Measurements from ENCODE around the gene SNX27.
"Not testable (repeated sequence)": the region's sequence is repeated elsewhere in the genome, so short reads cannot be mapped to it uniquely, and the experiment has no call there.

The SNX27 gene

GRCh38 chr1:151643085-151643484 is 31.2 kb downstream of the SNX27 start:
- H3K23ac ChIP-seq (ENCODE audit: low read depth, low read length, poor library complexity): not testable (repeated sequence)

GRCh38 chr1:151644001-151644400 is 32.2 kb downstream of the SNX27 start:
- Histone ChIP-seq H2AK5ac (ENCODE audit: low read depth, low read length) (no peak overlapping the region), H3K9me3 (replicated peaks in 1 of 2; ENCODE audit: control insufficient read depth in 2 of 2, insufficient read depth in 1 of 2, low read depth in 1 of 2, low read length in 2 of 2) (peaks cover 0 to 6% of the 10 kb centered on the region in 2 donors), H4K8ac (ENCODE audit: low read depth, low read length) (no peak overlapping the region), H3K4ac (ENCODE audit: low read length) (no peak overlapping the region), H3K27me3 (ENCODE audit: control insufficient read depth in 3 of 3, insufficient read depth in 3 of 3, low read depth in 1 of 3, low read length in 3 of 3) (no peaks in the 10 kb centered on the region), H3K79me1 (ENCODE audit: low read depth, low read length) (no peaks in the 10 kb centered on the region), H2BK15ac (ENCODE audit: low read length) (no peak overlapping the region), H4K91ac (ENCODE audit: low read depth, low read length, poor library complexity) (no peak overlapping the region), H3K9ac (ENCODE audit: low read depth, low read length, poor library complexity) (no peak overlapping the region), H2BK120ac (ENCODE audit: low read depth, low read length) (no peak overlapping the region), H2AFZ (ENCODE audit: low read length) (no peak overlapping the region), H3K27ac (replicated peaks; ENCODE audit: low read length) (no peak overlapping the region), H3K36me3 (replicated peaks in 1 of 2; ENCODE audit: control insufficient read depth in 2 of 2, insufficient read depth in 2 of 2, low read length in 2 of 2) (peaks cover 0 to 29% of the 10 kb centered on the region in 2 donors), H3K4me2 (ENCODE audit: insufficient read depth, low read length, poor library complexity, severe bottlenecking) (no peak overlapping the region), H3K4me1 (ENCODE audit: control insufficient read depth in 2 of 2, insufficient read depth in 1 of 2, low read depth in 1 of 2, low read length in 2 of 2) (no peaks in the 10 kb centered on the region), H3K23ac (ENCODE audit: low read depth, low read length, poor library complexity) (no peak overlapping the region), H2BK12ac (ENCODE audit: low read length) (no peak overlapping the region), H3K14ac (ENCODE audit: low read length) (no peak overlapping the region), H2BK5ac (ENCODE audit: low read length) (no peak overlapping the region), H3K18ac (ENCODE audit: low read length) (no peak overlapping the region), H3K4me3 (ENCODE audit: low read length in 2 of 2) (no peak overlapping the region)
- WGBS, 2 donors (ENCODE audit: extremely low coverage in 2 of 2, insufficient read length in 2 of 2, insufficient replicate concordance in 1 of 2): no CpG with 5 or more reads among the region's 2 CpGs
- DNase-seq (ENCODE audit: low spot score): no peak

More at GRCh38 chr1:151643085-151643484, 31.2 kb downstream of the SNX27 start:
- H3K36me3 ChIP-seq (replicated peaks in 1 of 2; ENCODE audit: control insufficient read depth in 2 of 2, insufficient read depth in 2 of 2, low read length in 2 of 2): peaks cover 0 to 33% of the 10 kb centered on the region in 2 donors
- H3K4me1 ChIP-seq (ENCODE audit: control insufficient read depth in 2 of 2, insufficient read depth in 1 of 2, low read depth in 1 of 2, low read length in 2 of 2); H3K4me3 ChIP-seq (ENCODE audit: low read length in 2 of 2); H3K14ac ChIP-seq (ENCODE audit: low read length); H2BK15ac ChIP-seq (ENCODE audit: low read length); H2BK12ac ChIP-seq (ENCODE audit: low read length); H3K4me2 ChIP-seq (ENCODE audit: insufficient read depth, low read length, poor library complexity, severe bottlenecking); H2AK5ac ChIP-seq (ENCODE audit: low read depth, low read length); H3K27ac ChIP-seq (replicated peaks; ENCODE audit: low read length); H4K91ac ChIP-seq (ENCODE audit: low read depth, low read length, poor library complexity); H2BK120ac ChIP-seq (ENCODE audit: low read depth, low read length); DNase-seq (ENCODE audit: low spot score); H3K4ac ChIP-seq (ENCODE audit: low read length); H3K18ac ChIP-seq (ENCODE audit: low read length); H3K9me3 ChIP-seq (replicated peaks in 1 of 2; ENCODE audit: control insufficient read depth in 2 of 2, insufficient read depth in 1 of 2, low read depth in 1 of 2, low read length in 2 of 2); H2AFZ ChIP-seq (ENCODE audit: low read length); H2BK5ac ChIP-seq (ENCODE audit: low read length); H3K27me3 ChIP-seq (ENCODE audit: control insufficient read depth in 3 of 3, insufficient read depth in 3 of 3, low read depth in 1 of 3, low read length in 3 of 3); H4K8ac ChIP-seq (ENCODE audit: low read depth, low read length); H3K79me1 ChIP-seq (ENCODE audit: low read depth, low read length); H3K9ac ChIP-seq (ENCODE audit: low read depth, low read length, poor library complexity): not testable (repeated sequence)
- WGBS, 2 donors (ENCODE audit: extremely low coverage in 2 of 2, insufficient read length in 2 of 2, insufficient replicate concordance in 1 of 2): no CpG with 5 or more reads among the region's 11 CpGs

GRCh38 chr1:151653397-151653796 is 41.5 kb downstream of the SNX27 start:
- H2BK15ac ChIP-seq (ENCODE audit: low read length): no peak overlapping the region
- no peaks in the 10 kb centered on the region for H3K4me1 ChIP-seq (ENCODE audit: control insufficient read depth in 2 of 2, insufficient read depth in 1 of 2, low read depth in 1 of 2, low read length in 2 of 2)
- H3K9ac ChIP-seq (ENCODE audit: low read depth, low read length, poor library complexity): no peak overlapping the region
- H3K4me3 ChIP-seq (ENCODE audit: low read length in 2 of 2): no peak overlapping the region
- no peaks in the 10 kb centered on the region for H3K27me3 ChIP-seq (ENCODE audit: control insufficient read depth in 3 of 3, insufficient read depth in 3 of 3, low read depth in 1 of 3, low read length in 3 of 3)
- no peaks in the 10 kb centered on the region for H3K79me1 ChIP-seq (ENCODE audit: low read depth, low read length)
- no peak overlapping the region for H2AFZ ChIP-seq (ENCODE audit: low read length)
- H3K9me3 ChIP-seq (replicated peaks in 1 of 2; ENCODE audit: control insufficient read depth in 2 of 2, insufficient read depth in 1 of 2, low read depth in 1 of 2, low read length in 2 of 2): peaks cover 3 to 7% of the 10 kb centered on the region in 2 donors
- no peak overlapping the region for H2BK5ac ChIP-seq (ENCODE audit: low read length)
- no peak overlapping the region for H3K14ac ChIP-seq (ENCODE audit: low read length)
- no peak overlapping the region for H3K18ac ChIP-seq (ENCODE audit: low read length)
- peaks cover 3 to 36% of the 10 kb centered on the region in 2 donors for H3K36me3 ChIP-seq (replicated peaks in 1 of 2; ENCODE audit: control insufficient read depth in 2 of 2, insufficient read depth in 2 of 2, low read length in 2 of 2)
- no peak overlapping the region for H2BK12ac ChIP-seq (ENCODE audit: low read length)
- no peak overlapping the region for H3K23ac ChIP-seq (ENCODE audit: low read depth, low read length, poor library complexity)
- H3K27ac ChIP-seq (replicated peaks; ENCODE audit: low read length): no peak overlapping the region
- no peak overlapping the region for H4K91ac ChIP-seq (ENCODE audit: low read depth, low read length, poor library complexity)
- no peak overlapping the region for H3K4me2 ChIP-seq (ENCODE audit: insufficient read depth, low read length, poor library complexity, severe bottlenecking)
- H2BK120ac ChIP-seq (ENCODE audit: low read depth, low read length): no peak overlapping the region
- H2AK5ac ChIP-seq (ENCODE audit: low read depth, low read length): no peak overlapping the region
- DNase-seq (ENCODE audit: low spot score): no peak
- no CpG with 5 or more reads among the region's 1 CpG for WGBS, 2 donors (ENCODE audit: extremely low coverage in 2 of 2, insufficient read length in 2 of 2, insufficient replicate concordance in 1 of 2)
- H3K4ac ChIP-seq (ENCODE audit: low read length): no peak overlapping the region
- no peak overlapping the region for H4K8ac ChIP-seq (ENCODE audit: low read depth, low read length)

- H3K4me3 ChIP-seq (ENCODE audit: low read length in 2 of 2): no peak overlapping the region
- H4K8ac ChIP-seq (ENCODE audit: low read depth, low read length): no peak overlapping the region
- H3K27ac ChIP-seq (replicated peaks; ENCODE audit: low read length): no peak overlapping the region
- H3K9ac ChIP-seq (ENCODE audit: low read depth, low read length, poor library complexity): no peak overlapping the region
- no peaks in the 10 kb centered on the region for H3K27me3 ChIP-seq (ENCODE audit: control insufficient read depth in 3 of 3, insufficient read depth in 3 of 3, low read depth in 1 of 3, low read length in 3 of 3)
- H3K4ac ChIP-seq (ENCODE audit: low read length): no peak overlapping the region
- H3K4me1 ChIP-seq (ENCODE audit: control insufficient read depth in 2 of 2, insufficient read depth in 1 of 2, low read depth in 1 of 2, low read length in 2 of 2): no peaks in the 10 kb centered on the region
- H2BK120ac ChIP-seq (ENCODE audit: low read depth, low read length): no peak overlapping the region
- H3K23ac ChIP-seq (ENCODE audit: low read depth, low read length, poor library complexity): no peak overlapping the region
- H3K4me2 ChIP-seq (ENCODE audit: insufficient read depth, low read length, poor library complexity, severe bottlenecking): no peak overlapping the region
- no CpG with 5 or more reads among the region's 3 CpGs for WGBS, 2 donors (ENCODE audit: extremely low coverage in 2 of 2, insufficient read length in 2 of 2, insufficient replicate concordance in 1 of 2)
- no peak overlapping the region for H2BK12ac ChIP-seq (ENCODE audit: low read length)
- DNase-seq (ENCODE audit: low spot score): no peak
- no peak overlapping the region for H4K91ac ChIP-seq (ENCODE audit: low read depth, low read length, poor library complexity)
- H2BK5ac ChIP-seq (ENCODE audit: low read length): no peak overlapping the region
- H3K14ac ChIP-seq (ENCODE audit: low read length): no peak overlapping the region
- H3K9me3 ChIP-seq (replicated peaks in 1 of 2; ENCODE audit: control insufficient read depth in 2 of 2, insufficient read depth in 1 of 2, low read depth in 1 of 2, low read length in 2 of 2): peaks cover 3 to 5% of the 10 kb centered on the region in 2 donors
- H2AFZ ChIP-seq (ENCODE audit: low read length): no peak overlapping the region
- peaks cover 6 to 53% of the 10 kb centered on the region in 2 donors for H3K36me3 ChIP-seq (replicated peaks in 1 of 2; ENCODE audit: control insufficient read depth in 2 of 2, insufficient read depth in 2 of 2, low read length in 2 of 2)
- H3K79me1 ChIP-seq (ENCODE audit: low read depth, low read length): no peaks in the 10 kb centered on the region
- no peak overlapping the region for H2AK5ac ChIP-seq (ENCODE audit: low read depth, low read length)
- no peak overlapping the region for H2BK15ac ChIP-seq (ENCODE audit: low read length)
- no peak overlapping the region for H3K18ac ChIP-seq (ENCODE audit: low read length)
These were observed 43.5 kb downstream of the SNX27 start for GRCh38 chr1:151655371-151655770.

Measured in neuronal stem cell (in vitro differentiated cells).